GM12878 (cell line): ENCODE data around the gene VCL. TPM values are rescaled to one million over a fixed set of nuclear protein-coding genes. Genes with fewer than 3 reads are reported as not detected.

Source experiments
- ATAC-seq: fragments of 200-7000 bp; cut with Tn5 transposase; 3 replicates; pipeline ENCODE4 v1.9.1; 2020; ENCODE audit warnings: mild to moderate bottlenecking, moderate library complexity
- BruUV-seq: library from RNA; stranded (reverse); fragments of 400-500 nt; replicated peaks from 2 replicates; lab custom pipeline; 2021; lab: Mats Ljungman, UMichigan
- CTCF ChIA-PET: fragments of 300-600 bp; sonication (Branson Sonifier 250); formaldehyde crosslinking; extraction: SDS; loops from one replicate; lab custom pipeline; 2021; ENCODE audit warnings: inconsistent platforms; lab: Yijun Ruan, JAX
- POLR2A ChIA-PET: fragments of 350-600 bp; formaldehyde crosslinking; extraction: SDS; loops from one replicate; lab custom pipeline; 2021; ENCODE audit warnings: inconsistent platforms; lab: Charles Lee
- RAD21 ChIA-PET: fragments of 300-600 bp; sonication (Branson Sonifier 250); formaldehyde crosslinking; loops from one replicate; lab custom pipeline; 2023; ENCODE audit warnings: antibody characterized with exemption; ENCODE audit not compliant: unreplicated experiment; lab: Charles Lee
- SMC1A ChIA-PET: fragments of 300-600 bp; sonication (Branson Sonifier 250); formaldehyde crosslinking; loops from one replicate; lab custom pipeline; 2023; ENCODE audit not compliant: unreplicated experiment, uncharacterized antibody; lab: Charles Lee
- DNase-seq: peaks from one replicate; pipeline ENCODE4 v3.0.0-alpha.2; 2011; ENCODE audit warnings: low read depth, low spot score
- FAIRE-seq: peaks from 3 replicates; lab custom pipeline; 2011; peaks lifted over from hg19 to GRCh38; lab: Jason Lieb, UNC
- H2AFZ ChIP-seq: 2 replicates; pipeline ENCODE4 v1.6.0; 2011; ENCODE audit warnings: low read depth, low read length, control low read depth; ENCODE audit not compliant: control insufficient read depth
- H3K27ac ChIP-seq: 2 replicates; pipeline ENCODE4 v1.5.1; 2011; ENCODE audit warnings: control low read depth; ENCODE audit not compliant: control insufficient read depth, insufficient read depth
- H3K27me3 ChIP-seq, 2 experiments: replicated peaks in 1 of 2; 2 replicates each; pipeline versions ENCODE4 v1.6.0 to v1.6.1; 2011; ENCODE audit warnings: low read length in 1 of 2; ENCODE audit not compliant: control insufficient read depth in 2 of 2, insufficient read depth in 2 of 2
- H3K36me3 ChIP-seq, 2 experiments: 2 replicates each; pipeline ENCODE4 v1.5.1; 2011; ENCODE audit warnings: low read length in 1 of 2; ENCODE audit not compliant: control insufficient read depth in 2 of 2, insufficient read depth in 2 of 2
- H3K4me1 ChIP-seq: 2 replicates; pipeline ENCODE4 v1.6.1; 2011; ENCODE audit warnings: mild to moderate bottlenecking, low read length, moderate library complexity, mixed read lengths; ENCODE audit not compliant: control insufficient read depth, insufficient read depth
- H3K4me2 ChIP-seq: 2 replicates; pipeline ENCODE4 v1.6.0; 2011; ENCODE audit warnings: control low read depth; ENCODE audit not compliant: control insufficient read depth, insufficient read depth
- H3K4me3 ChIP-seq: fragments of 200-600 bp; sonication (generic); 2 replicates; pipeline ENCODE4 v1.5.1; 2016
- H3K79me2 ChIP-seq: 2 replicates; pipeline ENCODE4 v1.6.0; 2011; ENCODE audit warnings: low read length; ENCODE audit not compliant: control insufficient read depth, insufficient read depth
- H3K9ac ChIP-seq: 2 replicates; pipeline ENCODE4 v1.8.0; 2011; ENCODE audit warnings: low read length, control low read depth, mixed read lengths; ENCODE audit not compliant: control insufficient read depth, insufficient read depth
- H3K9me3 ChIP-seq: replicated peaks from 3 replicates; pipeline ENCODE4 v1.5.1; 2011; ENCODE audit warnings: mild to moderate bottlenecking, low read length; ENCODE audit not compliant: control insufficient read depth, insufficient read depth
- H4K20me1 ChIP-seq: 2 replicates; pipeline ENCODE4 v1.6.0; 2011; ENCODE audit not compliant: control insufficient read depth, insufficient read depth
- GABPA ChIP-seq: IDR thresholded peaks from 2 replicates; pipeline ENCODE4 v1.6.1; 2014; ENCODE audit warnings: antibody characterized with exemption, low read depth, mild to moderate bottlenecking, inconsistent platforms
- JUND ChIP-seq: IDR thresholded peaks from 2 replicates; pipeline ENCODE4 v1.6.1; 2012; ENCODE audit warnings: low read depth, mild to moderate bottlenecking, low read length, improper control_type of control experiment, moderate library complexity
- NFXL1 ChIP-seq: fragments of 450-650 bp; IDR thresholded peaks from 2 replicates; pipeline ENCODE4 v1.6.1; 2017; ENCODE audit warnings: antibody characterized with exemption, mild to moderate bottlenecking, borderline replicate concordance
- RCOR1 ChIP-seq: conservative IDR thresholded peaks from 2 replicates; pipeline ENCODE4 v1.6.1; 2012; ENCODE audit warnings: low read depth, low read length, improper control_type of control experiment
- WGBS: methylation state at CpG from one replicate; pipeline ENCODE4 v1.1.6; 2016; ENCODE audit warnings: low lambda C conversion rate; ENCODE audit not compliant: insufficient replicate concordance, insufficient coverage; ENCODE audit errors: missing lambda C conversion rate; 5-methylcytosine and 5-hydroxymethylcytosine counted together
- in situ Hi-C: fragments of 300-500 bp; cut with MboI; formaldehyde crosslinking; loops from 9 replicates; pipeline ENCODE4 v1.14.3; 2018; ENCODE audit warnings: mixed read lengths
- intact Hi-C: fragments of 100-400 bp; cut with micrococcal nuclease; formaldehyde crosslinking; loops from one replicate; pipeline ENCODE4 v1.14.2; 2022; ENCODE audit not compliant: unreplicated experiment
- polyA plus RNA-seq, 11 experiments: library from polyadenylated mRNA; depleted of rRNA in 4 of 11; unstranded in 6 of 11; stranded (reverse) in 5 of 11; fragments of >200 nt; fragmentation: Nextera tagmentation in 4 of 11; fragmentation: Illumina TruSeq in 1 of 11; extraction: Ambion mirVana in 4 of 11; extraction: Trizol in 1 of 11; gene quantifications; 1 replicate in 1 of 11; 2 replicates in 10 of 11; pipeline versions ENCODE4 v1.2.1 to v1.2.3, GENCODE V29; 2011 to 2016; ENCODE audit warnings: inconsistent platforms in 2 of 11, missing spikeins in 2 of 11, low read depth in 1 of 11
- total RNA-seq, 4 experiments: library from RNA; depleted of rRNA in 3 of 4; stranded (reverse); fragments of >200 nt in 3 of 4; fragmentation: Illumina TruSeq in 1 of 4; extraction: Trizol in 1 of 4; gene quantifications; 2 replicates each; pipeline versions ENCODE4 v1.2.1 to v1.2.3, GENCODE V29; 2013 to 2021

VCL gene
- total and polyA plus RNA-seq, 10 of the 15 experiments (the other 5 are each of a cell fraction or from before 2014, with no cell fraction given) = 6.7 to 54.6 (median 24.3) TPM

- no peak for TF ChIP-seq JUND
These were observed 48.8 kb upstream of the VCL start (continued) for GRCh38 chr10:73948947-73949633.

GRCh38 chr10:73950155-73950948 is 47.6 kb upstream of the VCL start:
- no peaks in the 10 kb centered on the region for H3K27me3 ChIP-seq
- no peak overlapping the region for H3K27ac ChIP-seq
- ATAC-seq (no peak), FAIRE-seq (no peak), DNase-seq (no peak)
- BruUV-seq = no TSS peak
- H4K20me1 ChIP-seq = no peaks in the 10 kb centered on the region
- ChIA-PET CTCF (interaction anchor here (0.7 to 0.9 kb wide), 2 partner anchors 71 to 99 kb away, joined by 3 read pairs; no protein-coding TSS in a partner anchor), POLR2A (no interaction called here), RAD21 (no interaction called here), SMC1A (interaction anchor here (0.6 to 1.0 kb wide), 2 partner anchors 10 to 1212 kb away, joined by 3 read pairs; no protein-coding TSS in a partner anchor)
- H3K9me3 ChIP-seq = no peaks in the 10 kb centered on the region
- no peak overlapping the region for H3K4me2 ChIP-seq
- H3K79me2 ChIP-seq = no peaks in the 10 kb centered on the region
- H3K36me3 ChIP-seq = no peaks in the 10 kb centered on the region
- in situ Hi-C loops (no loop called here), intact Hi-C loops (no loop called here)
- TF ChIP-seq RCOR1 = no peak
- no peak for TF ChIP-seq GABPA
- no peak for TF ChIP-seq NFXL1
- H2AFZ ChIP-seq = no peak overlapping the region
- 66% methylated on average over 13 of the region's 13 CpGs for WGBS
- H3K4me1 ChIP-seq = no peaks in the 10 kb centered on the region
- no peak overlapping the region for H3K9ac ChIP-seq
- no peak overlapping the region for H3K4me3 ChIP-seq
